Kidney epithelial cell (primary cell): ENCODE measurements around the gene CHIT1. TPM values are rescaled to one million over a fixed set of nuclear protein-coding genes. Genes with fewer than 3 reads are reported as not detected.
A peak's percentile ranks its signal among the peaks of the same experiment; 100 is the strongest.

Experiments used
- DNase-seq: peaks from one replicate; pipeline ENCODE4 v3.0.0-alpha.2; 2010; ENCODE audit warnings: low read depth
- H3K27me3 ChIP-seq: 2 replicates; pipeline ENCODE4 v1.6.0; 2011; ENCODE audit warnings: low read length; ENCODE audit not compliant: control insufficient read depth, insufficient read depth
- H3K36me3 ChIP-seq: 2 replicates; pipeline ENCODE4 v1.5.1; 2011; ENCODE audit warnings: low read length; ENCODE audit not compliant: control insufficient read depth, insufficient read depth
- H3K4me3 ChIP-seq: 2 replicates; pipeline ENCODE4 v1.5.1; 2011; ENCODE audit warnings: low read depth, mild to moderate bottlenecking, control low read depth, low read length
- total RNA-seq: library from RNA; depleted of rRNA; stranded (reverse); fragments of >200 nt; gene quantifications from 2 replicates; pipeline ENCODE4 v1.2.3, GENCODE V29; 2015
- TF ChIP-seq, protein P1 (sequence below): IDR thresholded peaks from 2 replicates; pipeline ENCODE4 v1.5.1; 2011; ENCODE audit warnings: mild to moderate bottlenecking, moderate library complexity, low read length, control low read depth, inconsistent platforms; ENCODE audit not compliant: insufficient read depth, poor library complexity, severe bottlenecking

Gene CHIT1
- total RNA-seq, 1 donor from 2014 or later, result not detected

DNA sequence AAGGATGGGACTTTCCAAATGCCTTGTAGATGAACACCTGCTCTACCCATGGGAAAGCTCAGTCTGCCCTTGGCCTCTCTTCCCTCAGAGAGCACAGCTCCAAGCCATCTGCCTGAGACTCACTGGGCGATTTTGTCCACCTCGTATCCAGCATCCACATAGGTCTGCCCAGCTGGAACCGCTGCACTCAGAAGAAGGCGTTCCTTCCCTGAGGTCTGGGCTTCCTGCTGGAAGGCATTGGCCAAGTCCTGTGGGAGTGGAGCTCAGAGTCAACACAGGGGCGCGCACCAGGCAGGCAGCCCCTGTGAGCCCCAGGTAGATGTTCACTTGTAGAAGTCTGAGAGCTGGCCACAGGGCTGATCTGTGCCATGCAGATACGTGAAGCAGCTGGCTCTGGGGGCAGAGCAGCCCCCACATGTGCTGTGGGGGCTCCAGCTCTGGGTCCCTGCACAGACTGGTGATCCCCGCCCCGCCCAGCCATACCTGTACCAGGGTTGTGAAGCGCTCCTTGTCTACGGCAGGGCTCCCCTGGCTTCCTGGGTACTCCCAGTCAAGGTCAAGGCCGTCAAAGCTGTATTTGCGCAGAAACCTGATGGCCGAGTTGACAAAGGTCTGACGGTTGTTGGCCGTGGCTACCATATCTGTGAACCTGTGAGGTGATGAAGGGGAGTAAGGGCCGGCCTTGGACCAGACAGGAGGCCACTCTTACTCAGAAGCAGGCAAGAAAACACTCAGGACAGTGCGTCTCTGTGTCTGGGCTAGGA is 6.3 kb downstream of the CHIT1 start:
- no peaks in the 10 kb centered on the region for H3K36me3 ChIP-seq
- TF ChIP-seq, protein P1, sequence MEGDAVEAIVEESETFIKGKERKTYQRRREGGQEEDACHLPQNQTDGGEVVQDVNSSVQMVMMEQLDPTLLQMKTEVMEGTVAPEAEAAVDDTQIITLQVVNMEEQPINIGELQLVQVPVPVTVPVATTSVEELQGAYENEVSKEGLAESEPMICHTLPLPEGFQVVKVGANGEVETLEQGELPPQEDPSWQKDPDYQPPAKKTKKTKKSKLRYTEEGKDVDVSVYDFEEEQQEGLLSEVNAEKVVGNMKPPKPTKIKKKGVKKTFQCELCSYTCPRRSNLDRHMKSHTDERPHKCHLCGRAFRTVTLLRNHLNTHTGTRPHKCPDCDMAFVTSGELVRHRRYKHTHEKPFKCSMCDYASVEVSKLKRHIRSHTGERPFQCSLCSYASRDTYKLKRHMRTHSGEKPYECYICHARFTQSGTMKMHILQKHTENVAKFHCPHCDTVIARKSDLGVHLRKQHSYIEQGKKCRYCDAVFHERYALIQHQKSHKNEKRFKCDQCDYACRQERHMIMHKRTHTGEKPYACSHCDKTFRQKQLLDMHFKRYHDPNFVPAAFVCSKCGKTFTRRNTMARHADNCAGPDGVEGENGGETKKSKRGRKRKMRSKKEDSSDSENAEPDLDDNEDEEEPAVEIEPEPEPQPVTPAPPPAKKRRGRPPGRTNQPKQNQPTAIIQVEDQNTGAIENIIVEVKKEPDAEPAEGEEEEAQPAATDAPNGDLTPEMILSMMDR, result no peak
- no peak overlapping the region for H3K4me3 ChIP-seq
- H3K27me3 ChIP-seq, result peaks cover 19% of the 10 kb centered on the region
- DNase-seq, result no peak

DNA sequence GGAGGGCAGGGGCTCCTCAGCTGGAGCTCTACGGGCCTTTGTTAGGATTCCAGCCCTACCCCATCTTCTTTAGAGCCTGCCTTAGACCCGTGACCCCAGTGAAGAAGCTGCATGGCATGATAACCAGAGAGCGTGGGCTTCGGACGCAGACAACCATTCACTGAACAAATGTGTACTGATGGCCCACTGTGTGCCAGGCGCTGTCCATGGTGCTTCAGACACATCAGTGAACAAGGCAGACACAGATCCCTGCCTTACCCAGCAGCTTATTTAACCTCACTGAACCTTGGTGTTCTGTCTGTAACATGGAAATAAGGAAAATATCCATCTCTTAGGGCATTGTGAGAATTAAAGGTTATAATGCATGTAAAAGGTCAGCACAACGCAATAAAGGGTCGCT is 9.5 kb downstream of the CHIT1 start:
- DNase-seq, result no peak
- H3K4me3 ChIP-seq, result no peak overlapping the region
- peaks cover 24% of the 10 kb centered on the region for H3K27me3 ChIP-seq
- H3K36me3 ChIP-seq, result no peaks in the 10 kb centered on the region
- TF ChIP-seq, protein P1, result no peak

DNA sequence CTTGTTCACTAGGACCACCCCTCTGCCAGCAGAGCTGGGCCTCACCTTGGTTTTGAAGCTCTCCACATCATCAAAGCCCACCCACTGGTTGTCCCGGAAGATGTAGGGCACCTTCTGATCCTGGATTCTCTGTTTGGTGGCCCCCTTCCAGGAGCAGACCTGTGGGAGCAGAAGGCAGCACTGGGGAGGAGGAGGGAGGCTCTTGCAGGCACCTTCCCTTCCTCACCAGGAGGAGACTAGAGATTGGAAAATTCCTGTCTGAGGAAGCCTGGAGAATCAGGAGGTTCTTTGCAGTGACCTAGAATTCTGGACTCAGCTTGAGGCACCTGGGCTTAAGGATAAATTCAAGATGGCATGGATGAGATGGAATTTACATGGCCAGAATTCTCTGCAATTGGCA is 10.3 kb downstream of the CHIT1 start:
- DNase-seq, result no peak
- H3K4me3 ChIP-seq, result no peak overlapping the region
- no peaks in the 10 kb centered on the region for H3K36me3 ChIP-seq
- H3K27me3 ChIP-seq, result peaks cover 22% of the 10 kb centered on the region
- TF ChIP-seq, protein P1, result no peak

DNA sequence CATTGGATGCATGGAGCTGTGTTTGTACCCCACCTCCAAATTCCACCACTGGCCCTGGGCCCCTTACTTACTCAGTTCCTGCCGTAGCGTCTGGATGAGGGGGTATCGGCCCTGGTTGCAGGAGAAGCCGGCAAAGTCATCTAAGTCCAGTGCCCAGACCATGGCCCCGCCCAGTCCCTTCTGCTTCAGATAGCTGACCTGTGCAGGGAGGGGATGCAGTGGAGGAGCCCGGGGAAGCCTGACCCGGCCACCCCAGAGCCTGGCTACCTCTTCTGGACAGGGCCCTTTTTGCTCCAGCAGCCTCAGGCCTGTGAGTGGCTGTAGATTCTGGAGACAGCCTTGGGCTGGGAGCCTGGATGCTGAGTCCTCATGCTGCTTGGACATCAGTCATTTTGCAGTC is 11.8 kb downstream of the CHIT1 start:
- Histone ChIP-seq H3K36me3 (no peaks in the 10 kb centered on the region), H3K27me3 (peaks cover 22% of the 10 kb centered on the region), H3K4me3 (no peak overlapping the region)
- no peak for DNase-seq
- TF ChIP-seq, protein P1, result no peak

DNA sequence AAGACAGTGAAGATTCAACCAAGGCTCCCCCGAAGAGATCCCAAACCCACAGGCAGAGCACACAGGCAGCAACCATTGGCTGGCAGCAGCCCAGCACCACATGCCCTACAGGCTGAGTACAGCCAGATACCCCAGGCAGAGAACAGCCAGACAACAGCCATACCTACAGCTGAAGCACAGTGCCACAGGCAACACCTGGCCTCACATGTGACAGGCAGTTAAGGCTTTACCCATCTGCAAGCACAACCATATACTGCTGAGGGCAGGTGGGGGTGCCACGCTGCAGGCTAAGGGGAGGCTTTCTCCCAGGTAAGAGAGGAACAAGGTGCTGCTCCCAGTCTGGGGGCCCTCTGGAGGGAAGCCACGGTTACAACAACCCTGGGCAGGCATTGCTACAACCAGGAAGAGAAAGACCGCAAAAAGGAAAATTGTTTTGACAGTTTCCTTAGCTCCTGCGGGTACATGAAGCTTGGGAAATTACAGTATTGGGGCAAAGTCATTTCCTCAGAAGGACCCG is 12.3 kb downstream of the CHIT1 start:
- TF ChIP-seq, protein P1, result peak; percentile 44
- Histone ChIP-seq H3K27me3 (peaks cover 20% of the 10 kb centered on the region), H3K4me3 (no peak overlapping the region), H3K36me3 (no peaks in the 10 kb centered on the region)
- no peak for DNase-seq
